IMR-90 (cell line): Measurements from ENCODE around the gene COL24A1. TPM values are rescaled to one million over a fixed set of nuclear protein-coding genes. Genes with fewer than 3 reads are reported as not detected.

ENCODE experiments used
- ATAC-seq: fragments of 200-7000 bp; cut with Tn5 transposase; 2 replicates; pipeline ENCODE4 v1.9.1; 2020; ENCODE audit warnings: low read depth, mild to moderate bottlenecking, moderate library complexity
- BruUV-seq: library from RNA; stranded (reverse); fragments of 400-500 nt; replicated peaks from 2 replicates; lab custom pipeline; 2021; lab: Mats Ljungman, UMichigan
- CTCF ChIA-PET: fragments of 300-600 bp; formaldehyde crosslinking; extraction: SDS; loops from one replicate; lab custom pipeline; 2021; ENCODE audit warnings: antibody characterized with exemption; lab: Yijun Ruan, JAX
- POLR2A ChIA-PET: fragments of 300-600 bp; sonication (Branson Sonifier 250); formaldehyde crosslinking; loops from one replicate; lab custom pipeline; 2022; ENCODE audit warnings: antibody characterized with exemption; ENCODE audit not compliant: unreplicated experiment; lab: Charles Lee
- DNase-seq: peaks from one replicate; pipeline ENCODE4 v3.0.0; 2013
- H2AFZ ChIP-seq: replicated peaks from 2 replicates; pipeline ENCODE3; 2013; ENCODE audit warnings: low read length, mild to moderate bottlenecking; ENCODE audit not compliant: poor library complexity
- H2AK5ac ChIP-seq: 2 replicates; pipeline ENCODE4 v1.6.1; 2013; ENCODE audit warnings: low read depth, low read length, inconsistent platforms
- H2AK9ac ChIP-seq: replicated peaks from 2 replicates; pipeline ENCODE3; 2013; ENCODE audit warnings: mild to moderate bottlenecking, low read depth, low read length, moderate library complexity; ENCODE audit not compliant: poor library complexity
- H2BK120ac ChIP-seq: 2 replicates; pipeline ENCODE4 v1.6.1; 2013; ENCODE audit warnings: low read depth, low read length, inconsistent platforms
- H2BK15ac ChIP-seq: 3 replicates; pipeline ENCODE4 v1.6.1; 2013; ENCODE audit warnings: low read depth, low read length, inconsistent platforms
- H2BK20ac ChIP-seq: 2 replicates; pipeline ENCODE4 v1.6.1; 2013; ENCODE audit warnings: low read depth, mild to moderate bottlenecking, inconsistent platforms, low read length, moderate library complexity
- H2BK5ac ChIP-seq: 2 replicates; pipeline ENCODE4 v1.6.1; 2013; ENCODE audit warnings: mild to moderate bottlenecking, low read depth, low read length, inconsistent platforms; ENCODE audit not compliant: poor library complexity, severe bottlenecking
- H3K14ac ChIP-seq: replicated peaks from 2 replicates; pipeline ENCODE4 v1.6.1; 2013; ENCODE audit warnings: low read depth, low read length, inconsistent platforms
- H3K18ac ChIP-seq: 2 replicates; pipeline ENCODE4 v1.6.1; 2013; ENCODE audit warnings: low read depth, low read length, control low read depth
- H3K23ac ChIP-seq: 2 replicates; pipeline ENCODE4 v1.6.1; 2013; ENCODE audit warnings: low read depth, low read length, inconsistent platforms
- H3K27ac ChIP-seq: 2 replicates; pipeline ENCODE4 v1.5.1; 2013; ENCODE audit warnings: mild to moderate bottlenecking, control low read depth, low read length; ENCODE audit not compliant: insufficient read depth
- H3K27me3 ChIP-seq: 2 replicates; pipeline ENCODE4 v1.6.1; 2013; ENCODE audit warnings: low read length; ENCODE audit not compliant: control insufficient read depth, insufficient read depth
- H3K36me3 ChIP-seq: 2 replicates; pipeline ENCODE4 v1.6.1; 2013; ENCODE audit warnings: low read length, mixed read lengths; ENCODE audit not compliant: control insufficient read depth, insufficient read depth
- H3K4ac ChIP-seq: 2 replicates; pipeline ENCODE4 v1.6.1; 2013; ENCODE audit warnings: low read depth, low read length, inconsistent platforms
- H3K4me1 ChIP-seq: 2 replicates; pipeline ENCODE4 v1.6.1; 2013; ENCODE audit warnings: low read length, mixed read lengths; ENCODE audit not compliant: control insufficient read depth, insufficient read depth
- H3K4me2 ChIP-seq: 2 replicates; pipeline ENCODE4 v1.6.1; 2013; ENCODE audit warnings: low read depth, mild to moderate bottlenecking, control low read depth, low read length, moderate library complexity
- H3K4me3 ChIP-seq: 2 replicates; pipeline ENCODE4 v1.5.1; 2013; ENCODE audit warnings: low read depth, mild to moderate bottlenecking, control low read depth, low read length, moderate library complexity; ENCODE audit not compliant: insufficient read depth
- H3K56ac ChIP-seq: 2 replicates; pipeline ENCODE4 v1.6.1; 2013; ENCODE audit warnings: low read length, inconsistent platforms; ENCODE audit not compliant: insufficient read depth; ENCODE audit errors: extremely low read depth
- H3K79me1 ChIP-seq, 2 experiments: 2 replicates each; pipeline ENCODE4 v1.6.1; 2013; ENCODE audit warnings: low read length in 2 of 2, inconsistent platforms in 1 of 2, low read depth in 1 of 2
- H3K9ac ChIP-seq: 2 replicates; pipeline ENCODE4 v1.6.1; 2013; ENCODE audit warnings: low read depth, low read length, control low read depth
- H3K9me1 ChIP-seq: 2 replicates; pipeline ENCODE4 v1.6.1; 2013; ENCODE audit warnings: low read length, inconsistent platforms; ENCODE audit not compliant: insufficient read depth
- H3K9me3 ChIP-seq: 2 replicates; pipeline ENCODE4 v1.6.1; 2013; ENCODE audit warnings: low read length; ENCODE audit not compliant: control insufficient read depth, insufficient read depth
- H4K20me1 ChIP-seq: 2 replicates; pipeline ENCODE4 v1.6.1; 2013; ENCODE audit warnings: low read length, inconsistent platforms; ENCODE audit not compliant: insufficient read depth
- H4K5ac ChIP-seq: 2 replicates; pipeline ENCODE4 v1.6.1; 2013; ENCODE audit warnings: mild to moderate bottlenecking, low read depth, low read length, control low read depth
- H4K8ac ChIP-seq, 2 experiments: 2 replicates each; pipeline ENCODE4 v1.6.1; 2013; ENCODE audit warnings: low read depth in 2 of 2, low read length in 2 of 2, control low read depth in 1 of 2, inconsistent platforms in 1 of 2
- H4K91ac ChIP-seq: 2 replicates; pipeline ENCODE4 v1.6.1; 2013; ENCODE audit warnings: low read depth, low read length, inconsistent platforms; ENCODE audit not compliant: insufficient read depth
- ELK1 ChIP-seq: fragments of 150-350 bp; IDR thresholded peaks from 2 replicates; pipeline ENCODE4 v1.6.1; 2016; ENCODE audit warnings: low read depth, mild to moderate bottlenecking, low read length, moderate library complexity, borderline replicate concordance
- MAFK ChIP-seq: IDR thresholded peaks from 2 replicates; pipeline ENCODE4 v1.6.1; 2012; ENCODE audit warnings: low read depth, low read length, improper control_type of control experiment
- WGBS, 2 experiments: methylation state at CpG; one replicate each; pipeline versions ENCODE4 v1.1.5 to v1.1.7; 2013; ENCODE audit warnings: missing lambda C conversion rate in 2 of 2; ENCODE audit not compliant: insufficient read length in 1 of 2; ENCODE audit errors: extremely low coverage in 2 of 2; 5-methylcytosine and 5-hydroxymethylcytosine counted together
- dilution Hi-C: fragments of 300-500 bp; cut with HindIII; formaldehyde crosslinking; loops from one replicate; pipeline ENCODE4 v1.14.3; 2018; ENCODE audit warnings: low sequenced_read_pairs; ENCODE audit not compliant: unreplicated experiment
- in situ Hi-C: fragments of 300-500 bp; cut with MboI; formaldehyde crosslinking; loops from 3 replicates; pipeline ENCODE4 v1.14.3; 2019; ENCODE audit warnings: low sequenced_read_pairs, inconsistent platforms, mixed read lengths
- intact Hi-C: fragments of 100-400 bp; cut with micrococcal nuclease; formaldehyde crosslinking; loops from 2 replicates; pipeline ENCODE4 v1.10.0; 2022
- polyA plus RNA-seq, 3 experiments: library from polyadenylated mRNA; depleted of rRNA; stranded (reverse); fragments of >200 nt; gene quantifications; 2 replicates each; pipeline ENCODE4 v1.2.3, GENCODE V29; 2012; ENCODE audit warnings: low replicate concordance in 1 of 3
- total RNA-seq: library from RNA; depleted of rRNA; stranded (reverse); fragments of >200 nt; gene quantifications from 2 replicates; pipeline ENCODE4 v1.2.3, GENCODE V29; 2012

COL24A1 gene
- total and polyA plus RNA-seq, 2 of the 4 experiments (the other 2 are of a cell fraction), result 1.4 to 2.2 TPM

- Histone ChIP-seq H3K56ac (no peak overlapping the region), H3K4me2 (no peak overlapping the region), H3K18ac (no peak overlapping the region), H3K9me1 (peaks cover 9% of the 10 kb centered on the region; the same call in 1 of the 2 replicates), H4K8ac (no peak overlapping the region), H3K79me1 (peaks cover 0 to 1% of the 10 kb centered on the region in 2 experiments; a peak in 1 of 4 replicates), H2BK20ac (no peak overlapping the region), H4K20me1 (no peaks in the 10 kb centered on the region), H2BK15ac (no peak overlapping the region), H3K27me3 (no peaks in the 10 kb centered on the region), H3K14ac (no peak overlapping the region), H2AK5ac (no peak overlapping the region), H3K36me3 (no peaks in the 10 kb centered on the region), H2AK9ac (no peak overlapping the region), H3K4me3 (no peak overlapping the region), H2BK120ac (no peak overlapping the region), H2BK5ac (no peak overlapping the region), H3K27ac (no peak overlapping the region), H3K23ac (no peak overlapping the region), H4K91ac (no peak overlapping the region), H3K4me1 (peaks cover 18% of the 10 kb centered on the region), H3K9me3 (no peaks in the 10 kb centered on the region), H4K5ac (no peak overlapping the region), H3K9ac (no peak overlapping the region), H3K4ac (no peak overlapping the region), H2AFZ (no peak overlapping the region)
- POLR2A ChIA-PET, result no interaction called here
- CTCF ChIA-PET, result no interaction called here
- intact Hi-C loops (loop anchor here (5.0 kb wide), 1 partner anchor 452 kb away; the partner anchor contains the start of gene ZNHIT6), in situ Hi-C loops (loop anchor here (10.0 kb wide), 1 partner anchor 55 kb away; no protein-coding TSS in a partner anchor), dilution Hi-C loops (no loop called here)
- no peak for ATAC-seq
- DNase-seq, result no peak
- no TSS peak for BruUV-seq
- TF ChIP-seq ELK1 (no peak), MAFK (peak; percentile 75)
- WGBS, 2 experiments, result no CpG with 5 or more reads among the region's 3 CpGs
Observed at GRCh38 chr1:86159800-86160199, 3.2 kb upstream of the COL24A1 start.
